Sigmoid colon (tissue), 4 donors: ENCODE results near the gene AGPAT1.

Experiments
- EP300 ChIP-seq, 4 donors: sonication (generic); formaldehyde crosslinking; IDR thresholded peaks; one replicate each; pipeline ENCODE4 v1.6.1; 2017; ENCODE audit warnings: antibody characterized with exemption in 4 of 4
- POLR2AphosphoS5 ChIP-seq, 4 donors: sonication (generic); formaldehyde crosslinking; IDR thresholded peaks; one replicate each; pipeline ENCODE4 v1.6.1; 2017; ENCODE audit warnings: antibody characterized with exemption in 4 of 4
- TF ChIP-seq, protein P1 (sequence below), 4 experiments: fragments of 450-650 bp in 3 of 4; fragments of 200-600 bp in 1 of 4; IDR thresholded peaks; one replicate each; pipeline ENCODE4 v1.5.1; 2016 to 2019; ENCODE audit warnings: antibody characterized with exemption in 4 of 4, mild to moderate bottlenecking in 3 of 4, moderate library complexity in 2 of 4

GRCh38 chr6:32210191-32210601 is 34.3 kb upstream of the AGPAT1 start:
- TF ChIP-seq EP300 (IDR thresholded peaks at IDR 0.05) (no peak), POLR2AphosphoS5 (IDR thresholded peaks at IDR 0.05) (no peak)
- TF ChIP-seq, protein P1, sequence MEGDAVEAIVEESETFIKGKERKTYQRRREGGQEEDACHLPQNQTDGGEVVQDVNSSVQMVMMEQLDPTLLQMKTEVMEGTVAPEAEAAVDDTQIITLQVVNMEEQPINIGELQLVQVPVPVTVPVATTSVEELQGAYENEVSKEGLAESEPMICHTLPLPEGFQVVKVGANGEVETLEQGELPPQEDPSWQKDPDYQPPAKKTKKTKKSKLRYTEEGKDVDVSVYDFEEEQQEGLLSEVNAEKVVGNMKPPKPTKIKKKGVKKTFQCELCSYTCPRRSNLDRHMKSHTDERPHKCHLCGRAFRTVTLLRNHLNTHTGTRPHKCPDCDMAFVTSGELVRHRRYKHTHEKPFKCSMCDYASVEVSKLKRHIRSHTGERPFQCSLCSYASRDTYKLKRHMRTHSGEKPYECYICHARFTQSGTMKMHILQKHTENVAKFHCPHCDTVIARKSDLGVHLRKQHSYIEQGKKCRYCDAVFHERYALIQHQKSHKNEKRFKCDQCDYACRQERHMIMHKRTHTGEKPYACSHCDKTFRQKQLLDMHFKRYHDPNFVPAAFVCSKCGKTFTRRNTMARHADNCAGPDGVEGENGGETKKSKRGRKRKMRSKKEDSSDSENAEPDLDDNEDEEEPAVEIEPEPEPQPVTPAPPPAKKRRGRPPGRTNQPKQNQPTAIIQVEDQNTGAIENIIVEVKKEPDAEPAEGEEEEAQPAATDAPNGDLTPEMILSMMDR (IDR thresholded peaks at IDR 0.05), result no peak
